EH (cell line): Measurements from ENCODE around the gene USP12.
A peak's percentile ranks its signal among the peaks of the same experiment; 100 is the strongest.

ENCODE experiments used
- DNase-seq: peaks from one replicate; pipeline ENCODE4 v3.0.0-alpha.2; 2015; ENCODE audit warnings: low read depth

The USP12 gene

DNA sequence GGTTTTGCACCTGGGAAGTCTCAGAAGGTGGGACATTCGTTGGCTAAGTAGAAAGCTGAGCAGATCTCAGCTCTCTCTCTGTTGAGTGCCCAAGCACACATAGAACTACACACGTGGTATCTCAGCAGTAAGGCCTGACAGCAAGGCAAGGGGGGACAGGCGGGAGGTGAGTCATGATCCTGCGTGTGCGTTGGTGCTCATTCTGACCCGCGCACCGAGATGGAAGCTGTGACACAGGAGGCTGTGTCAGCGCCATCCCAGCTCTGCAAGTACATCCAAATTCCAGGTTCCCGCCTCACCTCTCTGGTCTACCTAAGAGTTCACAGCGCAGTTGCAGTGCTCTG, 135.7 kb downstream of the USP12 start:
- DNase-seq: no peak

DNA sequence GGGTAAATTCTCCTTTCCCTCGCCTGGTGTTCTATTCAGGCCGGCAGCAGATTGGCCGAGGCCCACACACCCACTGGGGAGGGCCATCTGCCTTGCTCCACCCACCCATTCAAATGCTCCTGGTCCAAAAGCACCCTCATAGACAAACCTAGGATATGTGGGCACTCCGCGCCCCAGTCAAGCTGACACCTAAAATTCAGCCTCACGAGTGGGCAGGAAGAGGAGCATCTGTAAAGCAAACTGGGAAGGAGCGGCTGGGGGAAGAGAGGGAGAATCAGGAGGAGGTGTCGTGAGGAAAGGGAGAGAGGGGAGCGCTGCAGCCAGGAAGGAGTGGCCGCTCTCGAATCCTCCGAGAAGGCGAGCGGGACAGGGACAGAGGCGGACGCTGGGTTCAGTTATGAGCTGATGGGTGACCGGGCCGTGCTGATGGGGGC, 136.9 kb downstream of the USP12 start:
- DNase-seq: peak; percentile 26

DNA sequence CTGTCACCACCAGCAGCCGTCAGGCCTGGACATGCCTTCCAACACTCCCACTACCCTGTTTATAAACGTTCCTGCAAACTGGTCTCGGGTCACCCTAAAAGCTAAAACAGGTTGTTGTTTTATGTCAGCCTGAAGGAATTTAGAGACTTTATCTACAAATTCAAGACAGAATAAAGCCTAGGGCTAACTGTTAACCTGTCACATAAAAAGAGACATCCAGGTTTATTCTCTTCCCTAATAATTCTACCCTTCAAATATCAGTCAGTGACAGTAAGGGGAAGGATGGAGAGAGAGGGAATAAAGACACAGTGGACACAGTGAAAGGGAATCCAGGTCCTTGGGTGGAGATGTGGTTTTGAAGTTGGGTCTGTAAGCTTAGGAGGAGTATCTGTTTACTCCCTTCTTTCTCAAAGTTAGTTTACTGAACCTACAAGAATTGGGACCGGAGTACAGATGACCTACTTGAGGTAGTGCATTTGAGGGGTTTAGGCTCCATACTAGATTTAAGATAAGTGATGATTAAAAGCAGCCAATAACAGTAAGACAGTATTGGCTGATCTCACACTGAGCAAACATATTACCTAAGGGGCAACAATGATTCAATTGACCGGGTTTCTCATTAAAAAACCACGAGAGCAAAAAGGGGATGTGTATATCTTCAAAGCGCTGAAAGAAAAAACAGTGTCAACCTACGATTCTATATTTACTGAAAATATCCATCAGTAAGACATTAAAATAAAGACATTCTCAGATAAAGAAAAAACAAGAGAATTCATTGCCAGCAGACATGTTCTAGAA, 142.7 kb downstream of the USP12 start:
- no peak for DNase-seq

DNA sequence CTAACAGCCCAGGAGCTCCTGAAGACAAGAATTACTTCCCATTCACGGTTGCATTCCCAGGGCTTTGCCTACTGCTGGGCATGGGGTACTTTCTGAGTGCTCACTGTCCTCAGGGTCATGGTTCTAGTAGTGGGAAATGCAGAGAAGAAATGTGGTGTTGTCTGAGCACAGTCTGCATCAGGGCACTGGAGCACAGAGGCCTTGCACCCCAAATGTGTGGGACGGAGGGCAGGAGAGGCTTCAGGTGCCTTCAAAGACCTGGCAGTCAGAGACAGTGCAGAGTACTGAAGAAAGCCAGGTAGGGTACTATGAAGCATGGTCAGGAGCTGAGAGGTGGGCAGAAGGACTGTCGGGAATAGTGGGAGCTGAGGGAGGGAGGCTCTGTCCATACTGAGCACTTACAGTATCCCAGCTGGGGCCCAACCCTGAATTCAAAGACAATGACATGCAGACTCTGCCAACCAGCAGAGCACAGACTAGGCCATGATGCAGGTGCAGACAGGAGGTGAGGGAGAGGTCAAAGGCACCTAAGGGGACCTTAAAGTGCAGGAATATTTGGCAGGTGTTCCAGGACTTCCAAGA, 144.4 kb downstream of the USP12 start:
- no peak for DNase-seq

DNA sequence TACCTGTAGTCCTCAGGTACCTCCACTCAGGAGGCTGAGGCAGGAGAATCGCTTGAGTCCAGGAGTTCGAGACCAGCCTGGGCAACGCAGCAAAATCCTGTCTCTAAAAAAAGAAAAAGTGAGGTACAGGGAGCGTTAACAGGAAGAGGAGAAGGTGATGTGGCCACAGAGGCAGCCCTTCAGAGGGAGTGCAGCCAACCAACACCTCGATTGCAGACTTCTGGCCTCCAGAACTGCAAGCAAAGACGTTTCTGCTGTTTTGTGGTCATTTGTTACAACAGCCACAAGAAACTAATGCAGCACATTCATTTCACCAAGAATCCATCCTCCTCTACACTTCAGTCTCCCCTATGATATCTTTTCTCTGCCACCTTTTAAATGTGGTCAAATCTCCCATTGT, 145.2 kb downstream of the USP12 start:
- DNase-seq: no peak

DNA sequence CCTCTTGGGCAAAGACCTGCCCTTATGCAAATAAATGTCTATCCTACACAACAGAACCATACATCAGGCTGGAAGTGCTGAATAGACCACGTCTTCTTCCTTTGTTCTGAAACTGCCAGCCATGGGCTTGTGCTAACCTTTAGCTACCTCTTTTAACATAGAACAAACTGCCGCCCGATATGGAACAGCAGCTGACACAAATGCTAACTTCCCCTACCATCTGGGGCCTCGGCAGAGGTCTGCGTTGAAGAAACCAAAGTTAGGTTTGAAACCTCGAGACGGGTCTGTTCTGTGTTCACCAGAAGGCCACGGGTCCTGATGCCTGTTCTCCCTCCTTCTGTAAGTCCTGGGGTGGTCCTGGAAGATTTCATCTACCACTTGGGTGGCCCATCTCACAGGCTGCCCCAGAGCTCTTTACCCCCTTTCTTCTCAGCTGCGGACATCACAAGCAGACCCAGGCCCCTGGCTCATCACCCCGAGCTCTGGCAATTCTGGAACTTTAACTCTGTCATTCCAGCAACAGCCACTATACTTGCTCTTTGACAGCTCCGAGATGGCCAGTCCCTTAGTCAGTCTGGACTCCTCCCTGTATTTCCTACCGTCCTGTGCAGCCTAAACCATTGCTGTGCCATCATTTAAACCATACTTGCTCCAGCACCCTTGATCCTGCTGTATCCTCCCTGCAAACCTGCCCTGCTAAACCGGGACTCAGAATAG, 146.7 kb downstream of the USP12 start:
- DNase-seq: no peak

DNA sequence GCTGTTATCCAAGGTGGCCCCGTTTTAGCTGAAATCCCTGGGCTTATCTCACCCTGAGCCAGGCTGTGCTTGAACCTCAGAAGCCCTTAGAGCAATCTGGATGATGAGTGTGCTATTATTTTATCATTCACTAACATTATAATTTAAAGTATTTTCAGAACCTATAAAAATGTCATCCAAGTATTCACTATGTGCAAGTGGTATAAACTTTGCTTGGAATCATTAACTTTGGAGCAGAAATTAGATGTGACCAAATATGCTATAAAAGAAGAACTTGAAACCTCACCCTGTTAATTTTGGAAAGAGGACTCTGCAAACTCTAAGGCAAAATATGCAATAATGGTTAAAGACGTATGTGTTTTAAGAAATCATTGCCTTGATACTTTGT, 147.5 kb downstream of the USP12 start:
- peak; percentile 67 for DNase-seq

DNA sequence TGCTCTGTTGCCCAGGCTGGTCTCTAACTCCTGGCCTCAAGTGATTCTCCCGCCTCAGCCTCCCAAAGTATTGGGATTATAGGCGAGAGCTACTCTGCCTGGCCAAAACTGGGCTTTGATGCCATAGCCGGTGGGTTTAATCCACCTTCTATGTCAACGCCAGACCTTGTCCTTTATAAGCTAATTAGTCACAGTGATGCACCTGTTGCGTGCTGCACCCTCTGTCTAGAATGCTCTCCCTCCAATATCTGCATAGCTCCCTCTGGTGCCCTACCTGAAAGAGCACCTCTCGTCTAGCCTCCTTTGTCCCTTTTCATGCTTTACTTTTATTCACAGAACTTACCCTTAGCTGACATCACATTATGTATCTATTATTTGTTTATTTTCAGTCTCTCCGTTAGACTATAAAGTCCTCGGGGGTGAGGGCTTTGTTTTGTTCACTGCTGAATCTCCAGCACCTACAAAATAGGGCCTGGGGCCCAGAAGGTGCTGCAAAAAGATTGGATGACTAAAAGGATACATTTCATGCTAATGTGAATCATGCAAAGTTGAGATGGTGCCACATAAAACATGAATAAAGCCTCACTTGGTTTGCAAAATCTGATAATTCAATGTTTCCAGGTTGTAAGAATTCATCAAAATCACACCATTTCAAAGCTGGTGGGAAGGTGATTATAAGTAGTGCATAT, 148.1 kb downstream of the USP12 start:
- DNase-seq: no peak

DNA sequence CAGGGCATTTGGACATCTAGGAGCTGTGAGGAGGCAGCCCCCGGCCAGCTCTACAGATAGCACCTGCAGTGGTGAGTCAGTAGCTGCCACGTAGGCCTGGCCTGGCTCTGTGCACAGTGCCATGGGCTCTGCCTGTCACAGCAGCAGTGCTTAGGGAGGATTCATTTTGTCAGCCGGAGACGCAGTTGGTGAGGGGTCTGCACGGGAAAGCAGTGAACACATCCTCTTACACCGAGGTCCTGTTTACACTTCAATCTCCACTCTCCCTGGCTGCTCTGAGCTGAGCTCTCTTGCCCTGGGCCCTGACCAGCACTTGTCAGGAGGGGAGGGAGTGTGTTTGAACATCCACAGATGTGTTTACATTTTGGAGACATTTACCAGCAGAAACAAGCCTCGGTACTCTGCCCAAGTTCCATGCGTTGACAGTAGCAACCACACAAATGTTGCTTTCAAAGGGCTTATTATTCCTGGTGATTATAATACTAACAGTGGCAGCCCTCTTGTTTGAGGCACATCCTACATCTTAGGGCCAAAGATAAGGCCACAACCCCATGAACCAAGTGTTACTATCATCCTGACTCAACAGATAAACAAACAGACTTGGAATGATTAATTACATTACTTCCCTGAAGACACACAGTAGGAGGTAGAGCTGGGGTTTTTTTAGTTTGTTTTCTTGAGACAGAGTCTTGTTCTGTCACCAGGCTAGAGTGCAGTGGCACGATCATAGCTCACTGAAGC, 148.9 kb downstream of the USP12 start:
- peak; percentile 87 for DNase-seq

DNA sequence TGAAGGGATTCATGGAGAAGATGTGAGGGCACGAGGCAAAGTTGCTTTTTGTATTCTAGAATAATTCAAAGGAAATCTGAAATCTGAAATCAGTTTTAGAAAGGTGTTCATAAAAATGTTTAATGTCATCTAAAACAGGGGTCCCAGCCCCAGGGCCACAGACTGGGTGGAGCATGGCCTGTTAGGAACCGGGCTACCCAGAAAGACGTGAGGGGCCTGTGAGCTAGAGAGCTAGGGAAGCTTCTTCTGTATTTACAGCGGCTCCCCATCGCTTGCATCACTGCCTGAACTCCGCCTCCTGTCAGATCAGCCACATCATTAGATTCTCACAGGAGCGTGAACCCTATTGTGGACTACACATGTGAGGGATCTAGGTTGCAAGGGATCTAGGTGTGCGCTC, 151.2 kb downstream of the USP12 start:
- DNase-seq: no peak

DNA sequence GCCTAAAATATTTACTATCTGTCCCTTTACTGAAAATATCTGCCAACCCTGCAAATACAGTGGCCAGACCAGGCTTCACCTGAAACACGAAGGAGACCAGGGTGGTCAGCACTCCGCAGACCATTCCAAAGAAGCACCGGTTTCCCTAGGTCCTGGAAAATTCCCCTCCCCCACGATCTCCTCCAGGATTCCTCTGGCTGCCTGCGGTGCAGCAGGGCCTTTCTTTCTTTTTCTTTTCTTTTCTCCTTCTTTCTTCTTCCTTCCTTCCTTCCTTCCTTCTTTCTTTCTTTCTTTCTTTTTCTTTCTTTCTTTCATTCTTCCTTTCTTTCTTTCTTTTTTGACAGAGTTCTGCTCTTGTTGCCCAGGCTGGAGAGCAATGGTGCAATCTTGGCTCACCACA, 152.7 kb downstream of the USP12 start:
- no peak for DNase-seq

DNA sequence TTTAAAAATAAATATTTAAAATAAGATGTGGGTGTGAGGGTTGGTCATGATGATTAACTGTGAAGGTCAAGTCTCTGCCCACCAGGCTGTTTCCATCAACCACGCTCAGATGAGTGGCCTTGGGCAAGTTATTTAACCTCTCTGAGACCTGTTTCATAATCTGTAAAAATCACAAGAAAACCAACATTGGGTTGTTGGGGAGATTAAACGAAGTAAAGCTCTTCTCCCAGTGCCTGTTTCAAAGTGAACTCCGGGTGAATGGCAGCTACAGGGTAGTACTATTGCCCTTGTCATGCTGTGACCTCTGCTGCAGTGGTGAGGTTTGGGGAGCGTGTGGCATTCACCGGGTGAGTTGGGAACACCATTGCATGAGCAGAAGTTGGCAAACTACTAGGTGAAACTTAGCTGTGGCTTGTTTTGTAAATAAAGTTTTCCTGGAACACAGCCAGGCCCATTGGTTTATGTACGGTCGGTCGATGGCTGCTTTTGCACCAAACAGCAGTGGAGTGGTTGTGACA, 153.2 kb downstream of the USP12 start:
- peak; percentile 14 for DNase-seq

DNA sequence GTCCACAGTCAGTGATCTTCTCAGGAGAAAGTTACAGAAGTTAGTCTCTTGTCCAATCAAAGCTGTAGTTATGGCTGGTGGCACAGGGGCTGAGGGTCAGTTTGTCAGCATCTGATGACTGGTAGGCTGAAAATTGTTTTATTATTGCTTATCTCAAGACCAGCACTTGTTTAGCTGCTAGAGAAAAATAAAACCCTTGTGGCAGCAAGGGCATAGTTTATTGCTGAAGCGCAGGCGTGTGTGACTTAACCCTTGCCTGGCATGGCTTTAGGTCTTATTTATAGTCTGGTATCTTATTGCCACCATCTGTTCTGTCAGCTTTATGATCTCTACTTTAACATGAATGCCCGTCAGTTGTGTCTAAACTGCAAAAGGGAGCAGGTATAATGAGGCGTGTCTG, 154.7 kb downstream of the USP12 start:
- no peak for DNase-seq
